ENCODE results near the gene CELF6.

Gene CELF6

GRCh38 chr15:72271895-72272212 is 48.1 kb downstream of the CELF6 start:
- no peak for DNase-seq (ENCODE audit: low read depth, low spot score)

- DNase-seq (ENCODE audit: low read depth, low spot score) = no peak
Observed at GRCh38 chr15:72271221-72271620, 48.7 kb downstream of the CELF6 start.

- DNase-seq (ENCODE audit: low read depth, low spot score) = no peak
Observed at GRCh38 chr15:72269739-72270138, 50.2 kb downstream of the CELF6 start.

- DNase-seq (ENCODE audit: low read depth, low spot score) = no peak
Observed at GRCh38 chr15:72265031-72265430, 54.9 kb downstream of the CELF6 start.

GRCh38 chr15:72252663-72253299 is 67.2 kb downstream of the CELF6 start:
- DNase-seq (ENCODE audit: low read depth, low spot score) = no peak

- no peak for DNase-seq (ENCODE audit: low read depth, low spot score)
Observed at GRCh38 chr15:72249142-72249810, 70.7 kb downstream of the CELF6 start.

- no peak for DNase-seq (ENCODE audit: low read depth, low spot score)
Observed at GRCh38 chr15:72248514-72248913, 71.4 kb downstream of the CELF6 start.

- no peak for DNase-seq (ENCODE audit: low read depth, low spot score)
Observed at GRCh38 chr15:72242775-72243370, 77.1 kb downstream of the CELF6 start.

GRCh38 chr15:72239652-72240051 is 80.3 kb downstream of the CELF6 start:
- DNase-seq (ENCODE audit: low read depth, low spot score) = no peak

- DNase-seq (ENCODE audit: low read depth, low spot score) = no peak
Observed at GRCh38 chr15:72238586-72238985, 81.4 kb downstream of the CELF6 start.

GRCh38 chr15:72237853-72238224 is 82.1 kb downstream of the CELF6 start:
- no peak for DNase-seq (ENCODE audit: low read depth, low spot score)

- peak; percentile 78 for DNase-seq (ENCODE audit: low read depth, low spot score)
Observed at GRCh38 chr15:72237029-72237852, 82.7 kb downstream of the CELF6 start.

- no peak for DNase-seq (ENCODE audit: low read depth, low spot score)
Observed at GRCh38 chr15:72236381-72237003, 83.5 kb downstream of the CELF6 start.

GRCh38 chr15:72235298-72235697 is 84.7 kb downstream of the CELF6 start:
- DNase-seq (ENCODE audit: low read depth, low spot score) = no peak
